Gastrocnemius medialis (tissue), 4 donors: ENCODE results near the gene C14orf132.

Source experiments
- CTCF ChIP-seq, 5 experiments: fragments of 450-650 bp in 3 of 5; fragments of 200-600 bp in 2 of 5; sonication (generic) in 2 of 5; IDR thresholded peaks in 4 of 5; conservative IDR thresholded peaks in 1 of 5; 1 replicate in 4 of 5; 2 replicates in 1 of 5; pipeline ENCODE4 v1.5.1; 2016 to 2019; ENCODE audit warnings: antibody characterized with exemption in 5 of 5, mild to moderate bottlenecking in 3 of 5, moderate library complexity in 3 of 5
- POLR2A ChIP-seq, 2 donors: fragments of 450-650 bp; IDR thresholded peaks; one replicate each; pipeline ENCODE4 v1.6.1; 2017; ENCODE audit warnings: antibody characterized with exemption in 2 of 2, mild to moderate bottlenecking in 2 of 2, moderate library complexity in 2 of 2

- TF ChIP-seq CTCF (IDR thresholded peaks at IDR 0.05 in 4 of 5, conservative IDR thresholded peaks at IDR 0.05 in 1 of 5) (no peak), POLR2A (IDR thresholded peaks at IDR 0.05) (no peak)
Observed at GRCh38 chr14:96078625-96079016, 39.5 kb downstream of the C14orf132 start.
